GM18951 (cell line): ENCODE results near the gene ZNF865.

Experiments used
- POLR2A ChIP-seq: IDR thresholded peaks from 4 replicates; pipeline ENCODE4 v1.6.1; 2011; ENCODE audit warnings: mild to moderate bottlenecking; ENCODE audit not compliant: insufficient read length, insufficient read depth; ENCODE audit errors: extremely low read depth
- in situ Hi-C: fragments of 300-500 bp; cut with MboI; formaldehyde crosslinking; loops from one replicate; pipeline ENCODE4 v1.12.0; 2022; ENCODE audit warnings: low sequenced_read_pairs, mixed read lengths, inconsistent platforms; ENCODE audit not compliant: unreplicated experiment

Gene ZNF865

GRCh38 chr19:55654868-55655647, 49.6 kb downstream of the ZNF865 start, which contains the start of gene U2AF2:
U2AF2 (plus strand) TSS chr19:55655035; CDS start chr19:55655105, 70 bp downstream.
- in situ Hi-C loops: no loop called here
- peak; percentile 78 for TF ChIP-seq POLR2A

GRCh38 chr19:55655648-55656040, 50.2 kb downstream of the ZNF865 start:
- TF ChIP-seq POLR2A: no peak
- in situ Hi-C loops: no loop called here

- in situ Hi-C loops: no loop called here
- TF ChIP-seq POLR2A: no peak
Measured at GRCh38 chr19:55656552-55656951, 51.1 kb downstream of the ZNF865 start.

GRCh38 chr19:55656988-55657747, 51.7 kb downstream of the ZNF865 start:
- TF ChIP-seq POLR2A: no peak
- in situ Hi-C loops: no loop called here

- TF ChIP-seq POLR2A: no peak
- in situ Hi-C loops: no loop called here
Measured at GRCh38 chr19:55658846-55659459, 53.5 kb downstream of the ZNF865 start.

- no peak for TF ChIP-seq POLR2A
- in situ Hi-C loops: no loop called here
Measured at GRCh38 chr19:55659822-55660221, 54.4 kb downstream of the ZNF865 start.

- in situ Hi-C loops: no loop called here
- TF ChIP-seq POLR2A: no peak
Measured at GRCh38 chr19:55660404-55660803, 55.0 kb downstream of the ZNF865 start.

- in situ Hi-C loops: no loop called here
- no peak for TF ChIP-seq POLR2A
Measured at GRCh38 chr19:55660991-55661390, 55.5 kb downstream of the ZNF865 start.

- no peak for TF ChIP-seq POLR2A
- in situ Hi-C loops: no loop called here
Measured at GRCh38 chr19:55661826-55662225, 56.4 kb downstream of the ZNF865 start.

GRCh38 chr19:55663846-55664536, 58.5 kb downstream of the ZNF865 start:
- no peak for TF ChIP-seq POLR2A
- in situ Hi-C loops: no loop called here

GRCh38 chr19:55666343-55667005, 61.0 kb downstream of the ZNF865 start:
- TF ChIP-seq POLR2A: no peak
- in situ Hi-C loops: no loop called here
